Natural killer cell (primary cell): ENCODE measurements around the gene PIGO. TPM values are rescaled to one million over a fixed set of nuclear protein-coding genes. Genes with fewer than 3 reads are reported as not detected.

Experiments used
- ATAC-seq, 3 donors: fragments of 150-1000 bp in 2 of 3; fragments of 200-7000 bp in 1 of 3; cut with Tn5 transposase; 1 replicate in 1 of 3; 2 replicates in 2 of 3; pipeline ENCODE4 v1.10.0; 2021; ENCODE audit warnings: mild to moderate bottlenecking in 2 of 3, moderate library complexity in 2 of 3
- DNase-seq, 2 donors: peaks; one replicate each; pipeline versions ENCODE4 v3.0.0 to v3.0.0-alpha.2; 2013 to 2021; ENCODE audit warnings: mixed read lengths in 1 of 2
- H3K27ac ChIP-seq: one replicate; pipeline ENCODE4 v1.5.1; 2013; ENCODE audit warnings: mild to moderate bottlenecking, low read length
- H3K27me3 ChIP-seq: one replicate; pipeline ENCODE4 v1.6.1; 2013; ENCODE audit warnings: low read length; ENCODE audit not compliant: control insufficient read depth, insufficient read depth
- H3K36me3 ChIP-seq: one replicate; pipeline ENCODE4 v1.6.1; 2013; ENCODE audit warnings: low read length; ENCODE audit not compliant: control insufficient read depth, insufficient read depth
- H3K4me1 ChIP-seq: one replicate; pipeline ENCODE4 v1.6.1; 2013; ENCODE audit warnings: low read length; ENCODE audit not compliant: control insufficient read depth, insufficient read depth
- H3K4me3 ChIP-seq: one replicate; pipeline ENCODE4 v1.5.1; 2013; ENCODE audit warnings: low read length
- H3K9me3 ChIP-seq: one replicate; pipeline ENCODE4 v1.6.1; 2013; ENCODE audit warnings: low read length; ENCODE audit not compliant: control insufficient read depth, insufficient read depth
- H3K27ac Mint-ChIP-seq, 2 donors: one replicate each; pipeline ENCODE4 v1.8.0; 2022; ENCODE audit warnings: mild to moderate bottlenecking in 2 of 2, mixed read lengths in 2 of 2, moderate library complexity in 1 of 2
- H3K27me3 Mint-ChIP-seq, 2 donors: one replicate each; pipeline ENCODE4 v1.8.0; 2022; ENCODE audit warnings: low read depth in 2 of 2, mixed read lengths in 2 of 2
- H3K36me3 Mint-ChIP-seq: one replicate; pipeline ENCODE4 v1.8.0; 2022; ENCODE audit warnings: mixed read lengths
- H3K4me1 Mint-ChIP-seq, 2 donors: one replicate each; pipeline ENCODE4 v1.8.0; 2022; ENCODE audit warnings: mixed read lengths in 2 of 2
- H3K4me3 Mint-ChIP-seq: one replicate; pipeline ENCODE4 v1.8.0; 2022; ENCODE audit warnings: mild to moderate bottlenecking, moderate library complexity, mixed read lengths
- H3K9me3 Mint-ChIP-seq, 2 donors: one replicate each; pipeline ENCODE4 v1.8.0; 2022; ENCODE audit warnings: mixed read lengths in 2 of 2
- WGBS: methylation state at CpG from one replicate; pipeline ENCODE4 v1.1.7; 2013; ENCODE audit warnings: missing lambda C conversion rate; ENCODE audit not compliant: insufficient coverage; 5-methylcytosine and 5-hydroxymethylcytosine counted together
- intact Hi-C: fragments of 100-400 bp; cut with micrococcal nuclease; formaldehyde crosslinking; loops from one replicate; pipeline ENCODE4 v1.14.2; 2022
- total RNA-seq, 4 donors: library from RNA; stranded (reverse); fragments of 120-200 nt in 1 of 4; gene quantifications; one replicate each; pipeline versions ENCODE4 v1.2.3 to v1.2.4, GENCODE V29; 2013 to 2022
- TF ChIP-seq, protein P1 (sequence below): fragments of 200-600 bp; IDR thresholded peaks from one replicate; pipeline ENCODE4 v1.8.0; 2022; ENCODE audit warnings: antibody characterized with exemption

Gene PIGO
- 10 to 100 TPM; 23.6 to 28.2 (median 27.7) TPM for total RNA-seq
- total RNA-seq (2013), result 18.0 TPM

DNA sequence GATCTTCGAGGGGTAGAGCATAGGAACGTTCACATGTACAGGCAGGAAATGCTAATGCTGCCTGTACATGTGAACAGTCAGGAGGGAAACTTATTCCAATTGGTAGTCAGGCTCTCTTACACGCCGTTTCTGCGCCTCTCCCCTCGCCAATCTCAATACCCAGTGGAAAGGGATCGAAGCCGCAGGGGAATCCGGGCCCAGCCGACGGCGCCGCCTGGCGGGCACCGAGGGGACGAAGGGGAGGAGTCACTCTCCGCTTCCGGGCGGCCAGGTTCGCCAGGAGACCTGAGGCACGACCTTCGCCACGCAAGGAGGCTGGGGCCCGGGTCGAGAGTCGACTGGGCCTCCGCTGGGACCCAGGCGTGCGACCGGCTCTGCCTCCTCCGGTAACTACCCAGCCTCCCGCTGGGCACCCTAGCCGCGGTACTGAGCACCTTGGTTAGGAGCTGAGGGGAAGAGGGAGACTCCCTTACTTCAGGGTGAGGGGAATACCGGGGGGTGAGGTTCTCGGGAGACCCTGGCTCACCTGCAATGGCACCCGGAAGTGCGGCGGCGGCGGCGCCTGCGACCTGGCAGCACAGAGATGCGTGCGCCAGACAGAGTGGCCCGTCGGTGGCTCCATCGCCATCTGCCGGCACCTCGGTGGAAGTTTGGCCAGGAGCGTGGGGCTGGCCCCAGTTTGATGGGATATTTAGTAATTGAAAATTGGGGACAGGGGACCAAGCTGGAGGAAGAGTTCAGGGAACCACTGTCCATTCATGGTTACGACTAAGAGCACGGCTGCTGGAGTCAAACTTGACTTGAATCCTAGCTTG lies at the start of gene PIGO:
Gene PIGO (minus strand): TSS at position 557 of the 815 bp plus-strand sequence. CDS start 1,026 bp downstream, outside the sequence.
- Histone ChIP-seq H3K27me3 (no peaks in the 10 kb centered on the region), H3K27ac (peak within 1 kb of the TSS; percentile 95), H3K4me3 (peak within 1 kb of the TSS; percentile 83), H3K36me3 (peaks cover 41% of the 10 kb centered on the region), H3K4me1 (peaks cover 15% of the 10 kb centered on the region), H3K9me3 (no peaks in the 10 kb centered on the region)
- peaks cover 19 to 37% of the 10 kb centered on the region in 2 donors for H3K4me1 Mint-ChIP-seq
- TF ChIP-seq, protein P1, sequence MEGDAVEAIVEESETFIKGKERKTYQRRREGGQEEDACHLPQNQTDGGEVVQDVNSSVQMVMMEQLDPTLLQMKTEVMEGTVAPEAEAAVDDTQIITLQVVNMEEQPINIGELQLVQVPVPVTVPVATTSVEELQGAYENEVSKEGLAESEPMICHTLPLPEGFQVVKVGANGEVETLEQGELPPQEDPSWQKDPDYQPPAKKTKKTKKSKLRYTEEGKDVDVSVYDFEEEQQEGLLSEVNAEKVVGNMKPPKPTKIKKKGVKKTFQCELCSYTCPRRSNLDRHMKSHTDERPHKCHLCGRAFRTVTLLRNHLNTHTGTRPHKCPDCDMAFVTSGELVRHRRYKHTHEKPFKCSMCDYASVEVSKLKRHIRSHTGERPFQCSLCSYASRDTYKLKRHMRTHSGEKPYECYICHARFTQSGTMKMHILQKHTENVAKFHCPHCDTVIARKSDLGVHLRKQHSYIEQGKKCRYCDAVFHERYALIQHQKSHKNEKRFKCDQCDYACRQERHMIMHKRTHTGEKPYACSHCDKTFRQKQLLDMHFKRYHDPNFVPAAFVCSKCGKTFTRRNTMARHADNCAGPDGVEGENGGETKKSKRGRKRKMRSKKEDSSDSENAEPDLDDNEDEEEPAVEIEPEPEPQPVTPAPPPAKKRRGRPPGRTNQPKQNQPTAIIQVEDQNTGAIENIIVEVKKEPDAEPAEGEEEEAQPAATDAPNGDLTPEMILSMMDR, result peak; percentile 87
- WGBS, result under 1% methylated on average over 53 of the region's 53 CpGs
- H3K27me3 Mint-ChIP-seq, result no peaks in the 10 kb centered on the region
- H3K4me3 Mint-ChIP-seq, result peak within 1 kb of the TSS; percentile 86
- DNase-seq (peak; percentile 85 to 94), ATAC-seq (peak; percentile 93 to 97 (median 94))
- H3K27ac Mint-ChIP-seq, result peak within 1 kb of the TSS; percentile 91 to 93
- H3K9me3 Mint-ChIP-seq, result no peaks in the 10 kb centered on the region
- peaks cover 7% of the 10 kb centered on the region for H3K36me3 Mint-ChIP-seq
- intact Hi-C loops, result loop anchor here (1.0 kb wide), 3 partner anchors 24 to 636 kb away; partner anchors contain the start of genes CREB3, TLN1 and VCP

- Mint-ChIP-seq H3K9me3 (no peaks in the 10 kb centered on the region), H3K4me3 (no peak overlapping the region), H3K4me1 (no peaks in the 10 kb centered on the region), H3K36me3 (no peaks in the 10 kb centered on the region), H3K27me3 (peaks cover 0 to 3% of the 10 kb centered on the region in 2 donors), H3K27ac (no peak overlapping the region)
- TF ChIP-seq, protein P1, result no peak
- H3K27me3 ChIP-seq, result peaks cover 2% of the 10 kb centered on the region
- ATAC-seq (no peak), DNase-seq (no peak)
- intact Hi-C loops, result no loop called here
- WGBS, result 86% methylated on average over 5 of the region's 5 CpGs
- H3K9me3 ChIP-seq, result peaks cover 25% of the 10 kb centered on the region
- no peak overlapping the region for H3K4me3 ChIP-seq
- no peaks in the 10 kb centered on the region for H3K4me1 ChIP-seq
- H3K36me3 ChIP-seq, result no peaks in the 10 kb centered on the region
- no peak overlapping the region for H3K27ac ChIP-seq
These were observed 45.6 kb upstream of the PIGO start for GRCh38 chr9:35142037-35142436.

DNA sequence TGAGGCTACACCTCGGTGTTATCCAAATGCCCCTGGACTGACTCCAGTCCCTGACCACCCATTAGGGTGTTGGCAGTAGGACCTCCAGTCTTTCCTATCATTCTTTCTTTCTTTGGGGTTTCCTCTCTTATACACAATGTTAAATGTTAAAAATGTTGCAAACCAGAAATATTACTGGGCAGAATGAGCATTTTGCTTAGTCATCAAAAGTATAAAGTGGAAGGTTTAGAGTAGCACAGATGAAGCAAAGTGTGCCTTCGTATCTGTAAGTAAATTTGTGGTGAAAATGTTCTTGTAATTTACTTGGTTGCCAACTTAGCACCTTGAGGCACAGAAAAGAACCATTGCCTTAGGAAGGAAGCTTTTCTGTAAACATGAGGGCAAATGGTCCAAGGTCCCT lies 43.7 kb upstream of the PIGO start:
- Mint-ChIP-seq H3K9me3 (no peaks in the 10 kb centered on the region), H3K4me3 (no peak overlapping the region), H3K36me3 (no peaks in the 10 kb centered on the region), H3K4me1 (no peaks in the 10 kb centered on the region), H3K27me3 (peaks cover 0 to 3% of the 10 kb centered on the region in 2 donors), H3K27ac (no peak overlapping the region)
- H3K27me3 ChIP-seq, result peaks cover 2% of the 10 kb centered on the region
- intact Hi-C loops, result no loop called here
- DNase-seq, result no peak
- no peak overlapping the region for H3K27ac ChIP-seq
- no peak overlapping the region for H3K4me3 ChIP-seq
- no peak for ATAC-seq
- TF ChIP-seq, protein P1, result no peak
- H3K36me3 ChIP-seq, result no peaks in the 10 kb centered on the region
- no peaks in the 10 kb centered on the region for H3K4me1 ChIP-seq
- H3K9me3 ChIP-seq, result peaks cover 22% of the 10 kb centered on the region
- WGBS, result 81% methylated on average over 2 of the region's 2 CpGs
